ENCODE data around the gene SLC25A18. TPM values are rescaled to one million over a fixed set of nuclear protein-coding genes. Genes with fewer than 3 reads are reported as not detected.

The SLC25A18 gene
- total RNA-seq, 1 experiment from 2014 or later: 0.57 TPM

DNA sequence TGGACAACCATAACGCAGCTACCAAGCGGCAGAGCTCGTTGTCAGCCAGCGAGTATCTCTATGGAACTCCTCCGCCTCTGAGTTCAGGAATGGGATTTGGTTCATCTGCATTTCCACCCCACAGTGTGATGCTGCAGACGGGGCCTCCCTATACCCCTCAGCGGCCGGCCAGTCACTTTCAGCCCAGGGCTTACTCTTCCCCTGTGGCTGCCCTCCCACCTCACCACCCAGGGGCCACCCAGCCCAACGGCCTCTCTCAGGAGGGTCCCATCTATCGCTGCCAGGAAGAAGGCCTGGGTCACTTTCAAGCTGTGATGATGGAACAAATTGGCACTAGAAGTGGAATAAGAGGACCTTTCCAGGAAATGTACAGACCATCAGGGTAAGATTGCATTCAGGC is 14.1 kb upstream of the SLC25A18 start:
- no peaks in the 10 kb centered on the region for H3K4me1 ChIP-seq (replicated peaks; ENCODE audit: insufficient read depth)
- no TSS peak for BruUV-seq (replicated peaks)
- intact Hi-C loops (cut with micrococcal nuclease; ENCODE audit: unreplicated experiment): no loop called here
- no peak overlapping the region for H3K27ac ChIP-seq
- no peak overlapping the region for H3K4me3 ChIP-seq
- no peaks in the 10 kb centered on the region for H4K20me1 ChIP-seq (ENCODE audit: insufficient read depth)
- H3F3A ChIP-seq (ENCODE audit: insufficient read depth, low read depth): no peaks in the 10 kb centered on the region
- H3K9me3 ChIP-seq (ENCODE audit: insufficient read depth, low read depth): no peaks in the 10 kb centered on the region
- no peaks in the 10 kb centered on the region for H3K79me2 ChIP-seq (ENCODE audit: low read depth)
- H2AFZ ChIP-seq: no peak overlapping the region
- no peaks in the 10 kb centered on the region for H3K9me2 ChIP-seq (ENCODE audit: insufficient read depth)
- ChIA-PET CTCF (no interaction called here), POLR2A (ENCODE audit: unreplicated experiment) (no interaction called here)
- no peak overlapping the region for H3K4me2 ChIP-seq
- DNase-seq: no peak
- no peaks in the 10 kb centered on the region for H3K27me3 ChIP-seq (ENCODE audit: insufficient read depth, low read depth)
- TF ChIP-seq, protein P1, sequence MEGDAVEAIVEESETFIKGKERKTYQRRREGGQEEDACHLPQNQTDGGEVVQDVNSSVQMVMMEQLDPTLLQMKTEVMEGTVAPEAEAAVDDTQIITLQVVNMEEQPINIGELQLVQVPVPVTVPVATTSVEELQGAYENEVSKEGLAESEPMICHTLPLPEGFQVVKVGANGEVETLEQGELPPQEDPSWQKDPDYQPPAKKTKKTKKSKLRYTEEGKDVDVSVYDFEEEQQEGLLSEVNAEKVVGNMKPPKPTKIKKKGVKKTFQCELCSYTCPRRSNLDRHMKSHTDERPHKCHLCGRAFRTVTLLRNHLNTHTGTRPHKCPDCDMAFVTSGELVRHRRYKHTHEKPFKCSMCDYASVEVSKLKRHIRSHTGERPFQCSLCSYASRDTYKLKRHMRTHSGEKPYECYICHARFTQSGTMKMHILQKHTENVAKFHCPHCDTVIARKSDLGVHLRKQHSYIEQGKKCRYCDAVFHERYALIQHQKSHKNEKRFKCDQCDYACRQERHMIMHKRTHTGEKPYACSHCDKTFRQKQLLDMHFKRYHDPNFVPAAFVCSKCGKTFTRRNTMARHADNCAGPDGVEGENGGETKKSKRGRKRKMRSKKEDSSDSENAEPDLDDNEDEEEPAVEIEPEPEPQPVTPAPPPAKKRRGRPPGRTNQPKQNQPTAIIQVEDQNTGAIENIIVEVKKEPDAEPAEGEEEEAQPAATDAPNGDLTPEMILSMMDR (conservative IDR thresholded peaks at IDR 0.05): no peak
- TF ChIP-seq EZH2 (IDR thresholded peaks at IDR 0.05; ENCODE audit: low read depth): no peak
- no peaks in the 10 kb centered on the region for H3K36me3 ChIP-seq (ENCODE audit: low read depth)

DNA sequence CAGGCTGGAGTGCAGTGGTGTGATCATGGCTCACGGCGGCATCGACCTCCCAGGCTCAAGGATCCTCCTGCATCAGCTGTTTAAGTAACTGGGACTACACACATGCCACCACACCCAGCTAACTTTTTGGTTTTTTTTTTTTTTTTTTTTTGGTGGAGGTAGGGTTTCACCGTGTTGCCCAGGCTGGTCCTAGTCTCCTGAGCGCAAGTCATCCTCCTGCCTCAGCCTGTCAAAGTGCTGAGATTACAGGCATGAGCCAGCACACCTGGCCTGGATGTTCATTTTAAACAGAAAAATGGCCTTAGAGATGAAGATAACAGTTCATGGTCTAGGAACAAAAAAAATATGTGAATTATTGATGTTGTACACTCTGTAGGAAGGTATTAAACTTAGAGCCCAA is 13.6 kb upstream of the SLC25A18 start:
- intact Hi-C loops (cut with micrococcal nuclease; ENCODE audit: unreplicated experiment): no loop called here
- BruUV-seq (replicated peaks): no TSS peak
- DNase-seq: no peak
- ChIA-PET POLR2A (ENCODE audit: unreplicated experiment) (no interaction called here), CTCF (no interaction called here)
- Histone ChIP-seq H3K27ac (no peak overlapping the region), H3K27me3 (ENCODE audit: insufficient read depth, low read depth) (no peaks in the 10 kb centered on the region), H3K4me3 (no peak overlapping the region), H3K4me1 (replicated peaks; ENCODE audit: insufficient read depth) (no peaks in the 10 kb centered on the region), H3K9me2 (ENCODE audit: insufficient read depth) (no peaks in the 10 kb centered on the region), H3K36me3 (ENCODE audit: low read depth) (no peaks in the 10 kb centered on the region), H3K9me3 (ENCODE audit: insufficient read depth, low read depth) (no peaks in the 10 kb centered on the region), H3K79me2 (ENCODE audit: low read depth) (no peaks in the 10 kb centered on the region), H4K20me1 (ENCODE audit: insufficient read depth) (no peaks in the 10 kb centered on the region), H3F3A (ENCODE audit: insufficient read depth, low read depth) (no peaks in the 10 kb centered on the region), H3K4me2 (no peak overlapping the region), H2AFZ (no peak overlapping the region)
- TF ChIP-seq, protein P1 (conservative IDR thresholded peaks at IDR 0.05): no peak
- TF ChIP-seq EZH2 (IDR thresholded peaks at IDR 0.05; ENCODE audit: low read depth): no peak

DNA sequence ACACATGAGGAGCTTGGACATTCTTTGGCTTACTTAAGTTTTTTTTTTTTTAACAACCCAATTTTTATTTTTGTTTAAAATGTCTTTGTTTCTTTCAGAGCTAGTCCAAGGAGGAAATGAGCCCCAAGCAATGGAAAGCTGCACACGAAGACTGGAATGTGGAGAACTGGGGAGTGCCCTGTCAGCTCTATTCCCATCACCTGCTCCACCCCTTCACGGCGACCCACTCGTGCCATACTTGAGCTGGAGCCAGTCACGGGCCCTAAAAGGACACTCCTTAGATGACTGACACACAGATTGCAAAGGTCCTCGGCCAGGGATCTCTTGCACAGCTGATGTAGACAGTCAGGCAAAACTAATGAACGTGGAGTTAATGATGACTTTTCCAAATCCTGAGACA is 10.6 kb upstream of the SLC25A18 start:
- Histone ChIP-seq H3K4me3 (no peak overlapping the region), H3K27ac (no peak overlapping the region), H3K4me2 (no peak overlapping the region), H3K79me2 (ENCODE audit: low read depth) (no peaks in the 10 kb centered on the region), H2AFZ (no peak overlapping the region), H3K36me3 (ENCODE audit: low read depth) (no peaks in the 10 kb centered on the region), H3K4me1 (replicated peaks; ENCODE audit: insufficient read depth) (no peaks in the 10 kb centered on the region), H4K20me1 (ENCODE audit: insufficient read depth) (no peaks in the 10 kb centered on the region), H3F3A (ENCODE audit: insufficient read depth, low read depth) (no peaks in the 10 kb centered on the region), H3K9me3 (ENCODE audit: insufficient read depth, low read depth) (no peaks in the 10 kb centered on the region), H3K9me2 (ENCODE audit: insufficient read depth) (no peaks in the 10 kb centered on the region), H3K27me3 (ENCODE audit: insufficient read depth, low read depth) (no peaks in the 10 kb centered on the region)
- no peak for DNase-seq
- POLR2A ChIA-PET (ENCODE audit: unreplicated experiment): no interaction called here
- no peak for TF ChIP-seq EZH2 (IDR thresholded peaks at IDR 0.05; ENCODE audit: low read depth)
- TF ChIP-seq, protein P1 (conservative IDR thresholded peaks at IDR 0.05): no peak
- CTCF ChIA-PET: no interaction called here
- BruUV-seq (replicated peaks): no TSS peak
- intact Hi-C loops (cut with micrococcal nuclease; ENCODE audit: unreplicated experiment): no loop called here

All from PC-9 (cell line).